Omental fat pad (tissue), 4 donors: ENCODE measurements around the gene STX16. TPM values are rescaled to one million over a fixed set of nuclear protein-coding genes. Genes with fewer than 3 reads are reported as not detected.

Source experiments
- ATAC-seq: fragments of 150-250 bp; one replicate; pipeline ENCODE4 v1.9.1; 2016; ENCODE audit warnings: mild to moderate bottlenecking, moderate library complexity; ENCODE audit not compliant: low FRiP score
- DNase-seq: peaks from one replicate; pipeline ENCODE4 v3.0.0-alpha.2; 2019; ENCODE audit warnings: low spot score
- CTCF ChIP-seq, 3 donors: fragments of 450-650 bp; IDR thresholded peaks; one replicate each; pipeline ENCODE4 v1.5.1; 2016 to 2017; ENCODE audit warnings: antibody characterized with exemption in 3 of 3, mild to moderate bottlenecking in 3 of 3, moderate library complexity in 2 of 3
- total RNA-seq, 4 donors: library from RNA; depleted of rRNA; stranded (reverse); fragments of >200 nt; gene quantifications; one replicate each; pipeline ENCODE4 v1.1.0, GENCODE V29; 2016

Gene STX16
- total RNA-seq, 4 donors from 2014 or later, result 38.5 to 87.2 (median 49.1) TPM

GRCh38 chr20:58664331-58664730, 13.2 kb downstream of the STX16 start:
- ATAC-seq (no peak), DNase-seq (no peak)
- TF ChIP-seq CTCF (IDR thresholded peaks at IDR 0.05), result no peak

DNA sequence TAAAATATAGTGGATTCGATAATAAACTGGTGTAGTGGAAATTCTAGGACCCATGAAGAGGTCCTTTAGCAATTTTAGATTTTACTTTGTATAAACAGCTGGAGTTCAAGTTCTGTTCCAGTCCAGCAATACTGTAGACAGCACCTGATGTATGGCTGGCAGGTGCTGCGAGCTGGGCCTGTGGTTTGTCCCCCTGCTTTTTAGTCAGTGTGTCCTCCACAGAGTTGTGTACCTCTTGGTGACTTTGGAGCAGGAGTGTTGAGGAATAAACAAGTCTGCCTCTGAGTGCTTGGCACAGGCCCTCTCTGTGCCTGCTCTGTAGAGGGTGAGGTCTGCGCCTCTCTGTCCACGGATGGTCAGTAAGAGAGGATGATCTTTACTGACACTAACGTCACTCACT, 13.8 kb downstream of the STX16 start:
- no peak for TF ChIP-seq CTCF (IDR thresholded peaks at IDR 0.05)
- no peak for ATAC-seq

GRCh38 chr20:58665606-58666005, 14.5 kb downstream of the STX16 start:
- DNase-seq (no peak), ATAC-seq (no peak)
- TF ChIP-seq CTCF (IDR thresholded peaks at IDR 0.05), result no peak

More for the DNA sequence above, 13.8 kb downstream of the STX16 start:
- DNase-seq, result no peak

GRCh38 chr20:58666702-58667101, 15.6 kb downstream of the STX16 start:
- ATAC-seq (no peak), DNase-seq (no peak)
- no peak for TF ChIP-seq CTCF (IDR thresholded peaks at IDR 0.05)

GRCh38 chr20:58667975-58668374, 16.9 kb downstream of the STX16 start:
- no peak for TF ChIP-seq CTCF (IDR thresholded peaks at IDR 0.05)
- DNase-seq (no peak), ATAC-seq (no peak)

DNA sequence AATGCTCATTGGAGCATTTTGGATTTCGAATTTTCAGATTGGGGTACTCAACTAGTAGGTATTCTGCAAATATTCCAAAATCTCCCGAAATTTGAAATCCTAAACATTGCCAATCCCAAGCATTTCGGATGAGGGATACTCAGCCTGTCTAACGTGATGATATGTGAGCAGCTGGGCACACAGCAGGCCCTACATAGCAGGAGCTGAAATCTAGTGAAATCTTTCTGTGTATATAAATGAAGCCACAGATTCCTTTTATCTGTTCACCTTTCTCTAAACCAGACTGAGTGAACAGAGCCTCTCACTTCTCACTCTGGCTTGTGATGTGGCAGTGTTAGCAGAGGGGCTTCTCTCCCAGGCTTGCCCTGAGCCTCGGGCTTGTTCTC, 17.8 kb downstream of the STX16 start:
- TF ChIP-seq CTCF (IDR thresholded peaks at IDR 0.05), result no peak
- ATAC-seq, result no peak

GRCh38 chr20:58669287-58670006, 18.4 kb downstream of the STX16 start:
- no peak for TF ChIP-seq CTCF (IDR thresholded peaks at IDR 0.05)
- no peak for ATAC-seq

More for the DNA sequence above, 17.8 kb downstream of the STX16 start:
- no peak for DNase-seq

More at GRCh38 chr20:58669287-58670006, 18.4 kb downstream of the STX16 start:
- no peak for DNase-seq
